ENCODE data around the gene C14orf119. TPM values are rescaled to one million over a fixed set of nuclear protein-coding genes. Genes with fewer than 3 reads are reported as not detected.

Gene C14orf119
- total and polyA plus RNA-seq, 2 experiments from 2014 or later: 22.2 to 120 TPM

DNA sequence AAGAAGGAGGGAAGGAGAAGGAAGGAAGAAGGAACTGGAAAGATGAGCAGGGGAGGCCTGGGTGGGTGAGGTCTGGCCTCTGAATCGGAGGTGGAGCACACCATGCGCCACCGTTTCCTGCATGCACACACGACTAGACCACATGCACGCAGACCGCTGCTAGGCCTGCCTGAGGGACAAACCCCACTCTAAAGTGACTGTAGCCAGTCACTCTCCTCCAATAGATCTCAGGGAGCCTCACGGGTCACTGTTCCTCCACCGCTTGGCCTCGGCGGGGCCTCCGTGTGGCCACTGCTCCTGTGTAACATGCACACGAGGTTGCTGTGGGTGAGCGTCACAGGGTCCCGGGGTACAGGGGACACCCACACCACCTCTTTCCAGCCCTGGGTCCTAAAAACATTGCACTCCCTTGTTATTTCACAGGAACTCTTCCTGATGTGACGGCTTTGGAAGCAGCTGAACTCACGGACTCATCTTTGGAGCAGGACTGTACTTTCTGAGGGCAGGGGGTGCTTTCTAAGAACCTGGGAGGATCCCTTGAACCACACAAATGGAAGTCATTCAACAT, 41.3 kb downstream of the C14orf119 start:
- Histone ChIP-seq H3K4me1 (ENCODE audit: low read depth) (peaks cover 3% of the 10 kb centered on the region), H3K27me3 (no peaks in the 10 kb centered on the region), H3K27ac (peak overlapping the region; percentile 8), H3K36me3 (no peaks in the 10 kb centered on the region), H3K4me3 (no peak overlapping the region), H3K9me3 (ENCODE audit: low read depth) (no peaks in the 10 kb centered on the region)
- TF ChIP-seq, protein P1, sequence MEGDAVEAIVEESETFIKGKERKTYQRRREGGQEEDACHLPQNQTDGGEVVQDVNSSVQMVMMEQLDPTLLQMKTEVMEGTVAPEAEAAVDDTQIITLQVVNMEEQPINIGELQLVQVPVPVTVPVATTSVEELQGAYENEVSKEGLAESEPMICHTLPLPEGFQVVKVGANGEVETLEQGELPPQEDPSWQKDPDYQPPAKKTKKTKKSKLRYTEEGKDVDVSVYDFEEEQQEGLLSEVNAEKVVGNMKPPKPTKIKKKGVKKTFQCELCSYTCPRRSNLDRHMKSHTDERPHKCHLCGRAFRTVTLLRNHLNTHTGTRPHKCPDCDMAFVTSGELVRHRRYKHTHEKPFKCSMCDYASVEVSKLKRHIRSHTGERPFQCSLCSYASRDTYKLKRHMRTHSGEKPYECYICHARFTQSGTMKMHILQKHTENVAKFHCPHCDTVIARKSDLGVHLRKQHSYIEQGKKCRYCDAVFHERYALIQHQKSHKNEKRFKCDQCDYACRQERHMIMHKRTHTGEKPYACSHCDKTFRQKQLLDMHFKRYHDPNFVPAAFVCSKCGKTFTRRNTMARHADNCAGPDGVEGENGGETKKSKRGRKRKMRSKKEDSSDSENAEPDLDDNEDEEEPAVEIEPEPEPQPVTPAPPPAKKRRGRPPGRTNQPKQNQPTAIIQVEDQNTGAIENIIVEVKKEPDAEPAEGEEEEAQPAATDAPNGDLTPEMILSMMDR (IDR thresholded peaks at IDR 0.05; ENCODE audit: low read depth, low read length): no peak
- no peak for DNase-seq (ENCODE audit: low read depth in 1 of 2, low spot score in 1 of 2)

DNA sequence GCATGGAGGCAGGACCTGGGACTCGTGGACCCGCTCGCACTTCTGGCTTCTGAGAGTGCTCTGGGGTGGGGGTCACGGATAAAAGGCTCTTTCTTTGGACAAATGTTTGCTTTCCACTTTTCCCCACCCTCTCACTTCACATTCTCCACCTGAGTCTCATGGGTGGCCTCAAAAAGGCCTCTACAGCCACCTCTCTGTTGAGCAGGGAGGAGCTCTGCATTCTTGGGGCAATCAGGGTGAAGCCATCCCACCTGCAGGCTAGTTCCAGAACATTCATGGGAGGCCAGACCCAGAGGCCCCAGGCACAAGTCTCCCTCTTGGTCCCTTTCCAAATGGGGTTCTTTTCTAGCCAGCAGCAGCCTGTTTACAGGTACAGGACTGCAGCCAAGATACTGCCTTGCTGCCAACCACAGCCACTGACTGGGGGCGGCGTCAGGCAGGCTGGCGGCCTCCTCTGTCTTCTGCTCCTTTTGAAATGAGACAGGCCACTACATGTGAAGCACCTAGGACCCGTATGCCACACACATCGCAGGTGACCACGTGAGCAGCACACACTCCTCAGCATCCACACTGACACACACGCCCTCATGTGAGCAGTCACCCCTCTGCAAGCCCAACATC, 42.0 kb downstream of the C14orf119 start:
- Histone ChIP-seq H3K27ac (no peak overlapping the region), H3K27me3 (no peaks in the 10 kb centered on the region), H3K4me3 (no peak overlapping the region), H3K4me1 (ENCODE audit: low read depth) (peaks cover 7% of the 10 kb centered on the region), H3K9me3 (ENCODE audit: low read depth) (no peaks in the 10 kb centered on the region), H3K36me3 (no peaks in the 10 kb centered on the region)
- TF ChIP-seq, protein P1 (IDR thresholded peaks at IDR 0.05; ENCODE audit: low read depth, low read length): no peak
- no peak for DNase-seq (ENCODE audit: low read depth in 1 of 2, low spot score in 1 of 2)

DNA sequence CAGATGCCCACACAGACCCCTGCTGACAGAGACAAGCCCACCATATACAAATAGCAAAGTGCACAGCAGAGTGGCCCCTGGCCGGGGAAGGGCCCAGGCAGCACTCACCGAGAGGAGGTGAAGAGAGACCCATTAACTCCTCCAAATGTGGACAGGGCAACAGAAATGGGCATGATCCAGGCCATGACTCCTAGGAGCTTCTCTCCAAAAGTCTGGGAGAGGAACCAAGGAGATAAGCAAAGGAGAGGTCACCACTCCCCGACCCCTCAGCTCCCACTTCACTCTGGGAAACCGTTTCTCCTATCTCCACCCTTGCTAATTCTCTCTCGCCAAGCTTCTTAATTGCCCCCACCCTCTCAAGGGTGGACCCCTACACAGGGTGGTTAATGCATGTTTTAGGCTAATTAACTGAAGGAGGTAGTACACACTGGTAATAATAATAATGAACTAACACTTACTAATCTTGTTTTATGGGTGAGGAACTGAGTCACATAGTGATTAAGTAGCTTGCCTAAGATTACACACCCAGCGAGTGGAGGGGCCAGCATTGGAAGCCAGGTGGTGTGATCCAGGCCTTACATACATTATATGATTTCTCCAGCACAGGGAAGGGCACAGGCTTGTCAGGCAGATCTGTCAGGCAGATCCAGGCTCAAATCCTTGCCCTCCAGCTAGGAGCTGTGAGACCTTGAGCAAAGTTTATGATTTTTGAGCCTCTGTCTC, 42.7 kb downstream of the C14orf119 start:
- Histone ChIP-seq H3K9me3 (ENCODE audit: low read depth) (no peaks in the 10 kb centered on the region), H3K27ac (no peak overlapping the region), H3K27me3 (no peaks in the 10 kb centered on the region), H3K4me1 (ENCODE audit: low read depth) (peaks cover 7% of the 10 kb centered on the region), H3K36me3 (no peaks in the 10 kb centered on the region), H3K4me3 (no peak overlapping the region)
- TF ChIP-seq, protein P1 (IDR thresholded peaks at IDR 0.05; ENCODE audit: low read depth, low read length): no peak
- DNase-seq (ENCODE audit: low read depth in 1 of 2, low spot score in 1 of 2): no peak

DNA sequence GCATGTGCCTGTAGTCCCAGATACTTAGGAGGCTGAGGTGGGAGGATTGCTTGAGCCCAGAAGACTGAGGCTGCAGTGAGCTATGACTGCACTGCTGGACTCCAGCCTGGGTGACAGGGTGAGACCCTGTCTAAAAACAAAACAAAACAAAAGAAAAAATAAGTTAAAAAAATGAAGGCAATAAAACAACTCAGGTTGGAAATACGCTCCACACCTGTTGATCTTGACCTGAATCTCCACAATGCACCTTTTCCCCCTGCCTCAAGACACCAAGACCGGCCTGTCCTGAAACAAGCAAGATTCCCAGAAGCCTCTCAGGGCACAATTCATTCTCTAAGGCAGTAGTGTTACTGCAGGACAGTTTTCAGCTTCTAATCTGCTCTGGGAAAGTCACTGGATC, 44.6 kb downstream of the C14orf119 start:
- DNase-seq (ENCODE audit: low read depth in 1 of 2, low spot score in 1 of 2): no peak
- H3K4me1 ChIP-seq (ENCODE audit: low read depth): peaks cover 7% of the 10 kb centered on the region
- TF ChIP-seq, protein P1 (IDR thresholded peaks at IDR 0.05; ENCODE audit: low read depth, low read length): no peak
- H3K9me3 ChIP-seq (ENCODE audit: low read depth): no peaks in the 10 kb centered on the region
- H3K4me3 ChIP-seq: no peak overlapping the region
- H3K27ac ChIP-seq: peak overlapping the region; percentile 78
- H3K36me3 ChIP-seq: no peaks in the 10 kb centered on the region
- H3K27me3 ChIP-seq: no peaks in the 10 kb centered on the region

DNA sequence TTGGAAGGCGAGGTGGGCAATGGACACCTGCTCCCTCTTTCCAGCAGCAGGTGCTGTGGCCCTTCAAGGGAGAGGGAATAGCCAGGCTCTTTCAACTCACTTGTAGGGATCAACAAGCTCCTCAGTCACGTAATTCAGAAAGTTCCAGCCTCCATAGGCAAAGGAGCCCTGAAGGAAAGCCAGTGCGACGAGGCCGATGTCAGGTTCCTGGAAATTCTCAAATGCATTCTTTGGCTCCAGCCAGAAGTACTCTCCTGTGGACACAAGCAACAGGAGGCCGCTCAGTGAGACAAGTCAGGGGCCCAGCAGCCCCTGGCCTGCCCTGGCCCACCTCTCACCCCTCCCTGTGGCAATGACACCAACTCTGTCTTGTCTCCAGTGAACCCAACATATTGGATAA, 45.1 kb downstream of the C14orf119 start:
- Histone ChIP-seq H3K27me3 (no peaks in the 10 kb centered on the region), H3K27ac (peak overlapping the region; percentile 78), H3K4me3 (no peak overlapping the region), H3K36me3 (no peaks in the 10 kb centered on the region), H3K9me3 (ENCODE audit: low read depth) (no peaks in the 10 kb centered on the region), H3K4me1 (ENCODE audit: low read depth) (peaks cover 7% of the 10 kb centered on the region)
- TF ChIP-seq, protein P1 (IDR thresholded peaks at IDR 0.05; ENCODE audit: low read depth, low read length): no peak
- DNase-seq (ENCODE audit: low read depth in 1 of 2, low spot score in 1 of 2): peak in 1 of 2 donors; percentile 38
